HepG2 (cell line): ENCODE results near the gene WDFY1. TPM values are rescaled to one million over a fixed set of nuclear protein-coding genes. Genes with fewer than 3 reads are reported as not detected.

Experiments
- FOXA3 ChIP-seq: IDR thresholded peaks from 2 replicates; pipeline ENCODE4 v1.6.1; 2016; ENCODE audit warnings: missing genetic modification reagents, missing compliant biosample characterization
- HOXA7 ChIP-seq: sonication (generic); formaldehyde crosslinking; IDR thresholded peaks from 2 replicates; pipeline ENCODE4 v1.8.1; 2022; ENCODE audit warnings: mild to moderate bottlenecking, missing genetic modification reagents, moderate library complexity
- IRF1 ChIP-seq: sonication (generic); formaldehyde crosslinking; IDR thresholded peaks from 2 replicates; pipeline ENCODE4 v1.4.0; 2020; ENCODE audit warnings: low read depth, mild to moderate bottlenecking, missing genetic modification reagents
- MYPOP ChIP-seq: sonication (generic); formaldehyde crosslinking; IDR thresholded peaks from 2 replicates; pipeline ENCODE4 v1.8.1; 2023; ENCODE audit warnings: mild to moderate bottlenecking, moderate library complexity, missing genetic modification reagents
- PATZ1 ChIP-seq: sonication (generic); formaldehyde crosslinking; IDR thresholded peaks from 2 replicates; pipeline ENCODE4 v1.4.0; 2020; ENCODE audit warnings: missing genetic modification reagents
- PHB2 ChIP-seq: fragments of 450-650 bp; IDR thresholded peaks from 2 replicates; pipeline ENCODE4 v1.6.1; 2018; ENCODE audit not compliant: partially characterized antibody
- RFXAP ChIP-seq: sonication (generic); formaldehyde crosslinking; IDR thresholded peaks from 2 replicates; pipeline ENCODE4 v1.4.0; 2020; ENCODE audit warnings: missing genetic modification reagents, borderline replicate concordance
- SNAI1 ChIP-seq: sonication (generic); formaldehyde crosslinking; IDR thresholded peaks from 2 replicates; pipeline ENCODE4 v1.5.0; 2020; ENCODE audit warnings: mild to moderate bottlenecking, missing genetic modification reagents, borderline replicate concordance
- SRSF1 ChIP-seq: fragments of 200-400 bp; formaldehyde crosslinking; optimal IDR thresholded peaks from 2 replicates; pipeline ENCODE3; 2017; ENCODE audit warnings: mild to moderate bottlenecking, low read depth, low read length, moderate library complexity
- SRSF9 ChIP-seq: fragments of 200-400 bp; formaldehyde crosslinking; IDR thresholded peaks from 2 replicates; pipeline ENCODE4 v1.6.1; 2018; ENCODE audit warnings: borderline replicate concordance, mild to moderate bottlenecking, low read depth, low read length; ENCODE audit not compliant: insufficient read depth, poor library complexity, severe bottlenecking
- TCF7L2 ChIP-seq: IDR thresholded peaks from 2 replicates; pipeline ENCODE4 v1.6.1; 2011; ENCODE audit warnings: mild to moderate bottlenecking, low read depth, low read length, moderate library complexity
- THAP9 ChIP-seq: sonication (generic); formaldehyde crosslinking; IDR thresholded peaks from 2 replicates; pipeline ENCODE4; 2020; ENCODE audit warnings: missing genetic modification reagents, mild to moderate bottlenecking, borderline replicate concordance
- TSC22D2 ChIP-seq: sonication (generic); formaldehyde crosslinking; IDR thresholded peaks from 2 replicates; pipeline ENCODE4 v1.5.1; 2020; ENCODE audit warnings: missing genetic modification reagents, mild to moderate bottlenecking, borderline replicate concordance
- ZBTB46 ChIP-seq: sonication (generic); formaldehyde crosslinking; IDR thresholded peaks from 2 replicates; pipeline ENCODE4 v1.4.0; 2020; ENCODE audit warnings: mild to moderate bottlenecking, missing genetic modification reagents, borderline replicate concordance
- ZNF383 ChIP-seq: sonication (generic); formaldehyde crosslinking; IDR thresholded peaks from 2 replicates; pipeline ENCODE4 v1.4.0; 2020; ENCODE audit warnings: missing genetic modification reagents, mild to moderate bottlenecking, borderline replicate concordance
- ZNF577 ChIP-seq: sonication (generic); formaldehyde crosslinking; IDR thresholded peaks from 2 replicates; pipeline ENCODE4 v1.4.0; 2020; ENCODE audit warnings: mild to moderate bottlenecking, low read depth, missing genetic modification reagents, borderline replicate concordance
- ZUFSP ChIP-seq: sonication (generic); formaldehyde crosslinking; IDR thresholded peaks from 2 replicates; pipeline ENCODE4 v1.9.0; 2021; ENCODE audit warnings: missing genetic modification reagents, mild to moderate bottlenecking, borderline replicate concordance
- polyA plus RNA-seq, 8 experiments: library from polyadenylated mRNA; depleted of rRNA in 3 of 8; stranded (reverse) in 7 of 8; unstranded in 1 of 8; fragments of >200 nt; fragmentation: Illumina TruSeq in 4 of 8; extraction: Trizol in 4 of 8; gene quantifications; 2 replicates each; pipeline versions ENCODE4 v1.2.1 to v1.2.3, GENCODE V29; 2011 to 2016; ENCODE audit warnings: low read depth in 4 of 8, missing spikeins in 1 of 8, mixed read lengths in 1 of 8; ENCODE audit not compliant: insufficient read depth in 1 of 8
- total RNA-seq, 5 experiments: library from RNA; depleted of rRNA; stranded (reverse); fragments of >200 nt; fragmentation: Illumina TruSeq; extraction: Trizol; gene quantifications; 2 replicates each; pipeline ENCODE4 v1.2.3, GENCODE V29; 2016; ENCODE audit warnings: low read depth in 1 of 5

Gene WDFY1
- total and polyA plus RNA-seq, 2 of the 13 experiments (the other 11 are each of a cell fraction or from before 2014, with no cell fraction given) = 77.0 to 78.4 TPM

- TF ChIP-seq ZUFSP (CRISPR knock-in tag) (no peak), PHB2 (no peak), SNAI1 (CRISPR knock-in tag) (no peak), TCF7L2 (no peak), THAP9 (CRISPR knock-in tag) (peak; percentile 39; the same call in 1 of the 2 replicates), FOXA3 (CRISPR knock-in tag) (peak; percentile 98), HOXA7 (CRISPR knock-in tag) (no peak), SRSF9 (no peak), TSC22D2 (CRISPR knock-in tag) (peak; percentile 82; the same call in 1 of the 2 replicates), ZNF577 (CRISPR knock-in tag) (no peak), ZBTB46 (CRISPR knock-in tag) (no peak), PATZ1 (CRISPR knock-in tag) (peak; percentile 75), IRF1 (CRISPR knock-in tag) (no peak), RFXAP (CRISPR knock-in tag) (peak; percentile 73; the same call in 1 of the 2 replicates), ZNF383 (CRISPR knock-in tag) (no peak), SRSF1 (no peak), MYPOP (CRISPR knock-in tag) (peak; percentile 81)
Observed at GRCh38 chr2:223908304-223908998, 36.7 kb downstream of the WDFY1 start (continued).
